GM19239 (cell line): Measurements from ENCODE around the gene UBD.

Experiments used
- DNase-seq: peaks from one replicate; pipeline ENCODE4 v3.0.0; 2011; ENCODE audit warnings: low spot score; ENCODE audit not compliant: insufficient read length
- FAIRE-seq: peaks from 2 replicates; lab custom pipeline; 2011; peaks lifted over from hg19 to GRCh38; lab: Jason Lieb, UNC

Gene UBD

DNA sequence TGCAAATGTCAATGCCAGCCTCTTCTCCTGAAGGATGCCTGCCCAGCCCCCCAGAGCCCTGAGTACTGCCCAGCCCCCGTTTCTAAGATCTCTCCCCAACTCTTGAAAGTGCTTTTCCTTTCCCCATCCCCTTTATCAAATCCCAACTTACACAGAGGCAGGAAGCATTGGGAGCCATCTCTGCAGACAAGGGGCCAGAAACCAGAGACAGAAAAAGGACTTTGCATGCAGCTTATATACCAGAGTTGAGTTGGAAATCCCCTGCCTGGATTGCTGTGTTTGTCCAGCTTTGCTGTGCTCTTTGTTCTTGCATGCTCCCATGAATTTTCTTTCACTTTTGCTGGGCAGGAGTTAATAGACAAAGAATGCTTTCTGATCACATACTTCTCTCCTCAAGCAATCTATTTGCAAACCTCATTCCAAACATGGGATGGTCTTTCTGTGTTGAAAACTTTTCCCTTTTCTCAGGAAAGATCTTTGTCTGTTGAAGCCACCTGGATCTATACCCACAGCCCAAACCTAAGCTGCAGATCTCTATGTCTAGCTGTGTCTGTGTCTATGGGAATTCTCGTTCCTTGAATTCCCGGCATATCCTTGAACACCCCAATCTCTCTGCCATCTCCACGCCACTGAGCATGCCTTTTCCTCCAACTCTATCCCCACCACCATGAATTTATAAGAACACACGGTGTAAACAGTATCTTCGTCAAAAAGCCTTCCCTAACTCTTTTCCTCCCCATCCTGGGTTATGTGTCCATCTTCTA lies at the start of gene UBD:
Gene UBD, minus strand, starts transcription at position 209 of the 764 bp plus-strand sequence. Its CDS starts 31 bp downstream, at position 178.
- no peak for DNase-seq
- FAIRE-seq, result peak; percentile 72

GRCh38 chr6:29608131-29608530 lies 48.6 kb upstream of the UBD start:
- DNase-seq (no peak), FAIRE-seq (no peak)

DNA sequence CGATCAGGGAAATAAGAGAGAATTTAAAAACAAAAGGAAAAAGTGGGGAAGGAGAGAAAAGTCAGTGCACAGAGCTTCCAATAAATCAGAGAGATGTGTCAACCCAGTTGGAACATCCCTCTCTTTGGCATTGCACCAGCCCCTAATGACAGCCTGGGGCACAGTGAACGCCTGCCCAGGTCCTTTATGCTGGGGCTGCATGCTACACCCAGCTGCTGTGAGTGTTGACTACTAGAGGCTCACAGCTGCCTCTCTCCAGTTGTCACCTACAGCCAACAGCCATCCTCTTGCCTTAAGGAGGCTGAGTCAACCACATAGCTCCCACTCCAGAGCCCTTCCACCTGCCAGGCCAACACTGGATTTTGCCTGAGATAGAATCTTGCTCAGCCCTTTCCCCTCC lies 44.4 kb upstream of the UBD start:
- FAIRE-seq (no peak), DNase-seq (no peak)

DNA sequence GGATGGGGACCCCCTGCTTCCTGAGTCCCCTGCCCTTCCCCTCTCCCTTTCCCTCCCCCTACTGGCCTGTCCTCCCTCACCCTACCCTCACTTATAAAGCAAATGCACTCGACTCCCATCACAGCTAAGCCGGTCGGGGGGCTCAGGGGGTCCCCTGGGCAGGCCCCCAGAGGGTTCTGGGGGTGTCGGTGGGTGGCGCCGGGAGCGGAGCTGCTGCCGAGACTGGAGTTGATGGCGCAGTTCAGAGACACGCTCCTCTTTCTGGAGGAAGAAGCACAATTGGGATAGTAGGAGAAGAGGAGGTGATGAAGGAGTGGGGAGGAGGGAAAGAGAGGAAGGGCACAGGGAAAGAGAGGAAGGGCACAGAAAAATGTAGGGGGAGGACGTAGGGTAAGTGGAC lies 43.9 kb upstream of the UBD start:
- FAIRE-seq, result no peak

DNA sequence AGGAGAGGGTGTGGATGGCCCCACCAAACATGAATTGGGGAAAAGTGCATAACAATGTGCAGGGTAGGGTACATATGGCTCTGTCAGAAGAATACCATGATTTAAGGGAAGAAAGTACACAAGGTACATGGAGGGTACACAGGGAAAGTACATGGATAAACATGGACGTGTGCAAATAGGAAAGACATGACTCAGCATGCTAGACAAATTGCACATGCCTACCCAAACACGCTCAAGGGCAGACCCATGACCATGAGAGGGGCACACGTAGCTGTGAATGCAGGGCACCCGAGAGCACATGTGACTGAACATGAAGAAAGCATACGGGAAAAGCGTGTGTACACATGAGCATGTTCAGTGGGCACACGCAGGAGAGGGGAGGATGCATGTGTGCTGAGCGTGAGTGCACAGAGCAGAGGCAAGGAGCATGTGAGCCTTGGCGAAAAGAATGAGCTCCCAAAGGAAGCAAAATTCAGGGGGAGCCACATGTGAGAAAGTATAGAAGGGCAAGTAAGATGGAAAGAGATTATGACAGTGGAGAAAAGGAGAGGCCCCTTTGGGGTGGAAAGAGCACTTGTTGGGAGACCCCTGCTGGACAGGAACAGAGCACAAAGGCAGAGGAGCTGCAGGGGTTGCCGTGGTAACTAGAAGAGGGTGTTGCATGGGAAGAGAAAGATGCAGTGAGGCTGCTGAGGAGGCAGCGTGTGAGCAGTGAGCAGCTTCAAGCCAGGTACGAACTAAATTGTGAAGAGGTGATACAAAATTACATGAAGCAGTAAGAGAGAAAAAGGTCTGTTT lies 43.2 kb upstream of the UBD start:
- FAIRE-seq, result no peak
- no peak for DNase-seq

More for the DNA sequence above, 43.9 kb upstream of the UBD start:
- no peak for DNase-seq

- FAIRE-seq (no peak), DNase-seq (no peak)
Measured at GRCh38 chr6:29598172-29598747, 38.7 kb upstream of the UBD start.

- no peak for FAIRE-seq
- no peak for DNase-seq
Measured at GRCh38 chr6:29597184-29597583, 37.7 kb upstream of the UBD start.

DNA sequence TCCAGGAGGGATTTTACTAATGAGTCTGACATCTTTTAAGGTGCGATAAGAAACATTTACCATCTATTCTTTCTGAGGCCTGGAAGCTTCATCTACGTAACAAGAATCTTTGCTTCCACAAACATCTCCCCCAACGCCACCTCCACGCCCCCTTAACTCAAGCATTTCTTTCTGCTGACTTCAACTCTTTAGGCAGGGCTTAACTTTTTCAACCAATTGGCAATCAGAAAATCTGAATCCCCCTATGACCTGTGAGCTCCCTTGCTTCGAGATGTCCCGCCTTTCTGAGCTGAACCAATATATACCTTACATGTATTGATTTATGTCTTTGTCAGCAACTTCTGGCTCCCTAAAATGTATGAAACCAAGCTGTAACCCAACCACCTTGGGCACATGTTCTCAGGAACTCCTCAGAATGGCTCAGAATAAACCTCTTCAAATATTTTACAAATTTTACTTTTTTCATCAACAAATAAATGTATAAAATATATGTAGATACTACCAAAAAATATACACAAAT lies 36.9 kb upstream of the UBD start:
- DNase-seq (no peak), FAIRE-seq (no peak)

DNA sequence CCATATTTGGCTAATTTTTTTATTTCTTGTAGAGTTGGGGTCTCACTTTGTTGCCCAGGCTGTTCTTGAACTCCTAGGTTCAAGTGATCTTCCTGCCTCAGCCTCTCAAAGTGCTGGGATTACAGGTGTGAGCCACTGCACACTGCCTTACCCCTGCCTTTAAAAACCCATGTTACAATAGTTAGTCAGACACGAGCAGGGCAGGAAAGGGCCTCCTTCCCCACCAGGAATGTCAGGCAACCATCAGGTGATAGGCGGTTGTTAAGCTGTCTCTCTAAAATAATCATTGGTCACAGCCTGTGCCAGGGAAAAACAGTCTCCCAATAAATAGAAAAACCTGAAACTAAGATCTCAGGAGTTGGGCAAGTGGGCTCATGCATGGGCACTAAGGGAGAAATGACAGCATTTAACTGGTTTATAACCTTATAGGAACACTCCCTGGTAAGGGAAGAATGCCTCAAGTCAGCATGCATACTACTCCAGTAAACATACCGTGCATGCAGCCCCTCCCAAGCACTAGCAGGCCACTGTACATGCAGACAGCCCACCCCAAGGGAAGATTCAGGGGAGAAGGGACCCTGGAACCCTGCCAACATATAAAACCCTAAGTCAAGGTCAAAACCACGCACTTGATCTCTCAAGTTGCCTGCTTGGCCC lies 33.8 kb upstream of the UBD start:
- no peak for FAIRE-seq

DNA sequence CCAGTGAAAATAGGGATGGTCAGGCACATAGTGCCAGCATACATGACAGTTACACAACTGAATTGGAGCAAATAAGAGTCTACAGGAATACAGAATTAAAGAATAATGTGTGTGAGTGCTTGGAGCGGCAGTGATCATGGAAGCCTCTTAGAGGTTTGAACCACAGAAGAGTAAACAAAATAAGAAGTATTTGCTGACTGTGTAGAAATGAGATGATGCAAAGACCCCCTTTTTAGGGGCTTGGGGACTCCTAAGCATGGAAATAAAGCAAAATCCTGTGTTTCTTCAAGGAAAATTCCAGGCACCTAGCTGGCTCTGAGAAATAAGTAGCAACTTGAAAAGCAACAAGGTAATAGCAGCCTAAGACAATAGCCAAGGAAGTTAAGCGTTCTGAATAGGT lies 32.1 kb upstream of the UBD start:
- FAIRE-seq (no peak), DNase-seq (no peak)

More for the DNA sequence above, 33.8 kb upstream of the UBD start:
- no peak for DNase-seq

- DNase-seq (no peak), FAIRE-seq (no peak)
Measured at GRCh38 chr6:29590218-29590808, 30.8 kb upstream of the UBD start.

DNA sequence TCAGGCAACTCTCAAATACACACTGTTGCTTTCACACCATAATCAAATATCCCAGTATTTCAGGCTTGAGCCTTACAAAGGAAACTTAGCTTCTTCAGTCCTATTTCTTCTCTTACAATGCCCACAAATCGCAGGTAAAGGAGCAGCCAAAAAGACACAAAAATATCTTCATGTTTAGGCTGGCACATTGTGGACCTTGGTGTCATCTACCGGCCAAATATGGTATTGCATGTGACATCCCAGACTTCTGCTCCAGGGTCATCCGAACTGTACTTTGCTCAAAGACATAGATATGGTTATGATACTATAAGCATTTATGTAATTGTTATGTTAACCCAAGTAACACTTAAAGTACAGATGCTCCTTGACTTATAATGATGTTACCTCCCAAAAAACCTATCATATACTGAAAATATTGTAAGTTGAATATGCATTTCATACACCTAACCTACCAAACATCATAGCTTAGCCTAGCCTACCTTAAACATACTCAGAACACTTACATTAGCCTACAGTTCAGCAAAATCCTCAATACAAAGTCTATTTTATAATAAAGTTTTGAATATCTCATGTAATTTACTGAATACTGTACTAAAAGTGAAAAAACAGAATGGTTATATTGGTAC lies 30.0 kb upstream of the UBD start:
- peak; percentile 77 for FAIRE-seq
- DNase-seq, result peak; percentile 46

- DNase-seq (no peak), FAIRE-seq (no peak)
Measured at GRCh38 chr6:29584821-29585220, 25.3 kb upstream of the UBD start, which contains the start of gene OR2H2. Gene OR2H2, plus strand, starts transcription at chr6:29585121. Its CDS starts 2,824 bp downstream, at chr6:29587945.

- DNase-seq (no peak), FAIRE-seq (no peak)
Measured at GRCh38 chr6:29577544-29577943, 18.0 kb upstream of the UBD start.

DNA sequence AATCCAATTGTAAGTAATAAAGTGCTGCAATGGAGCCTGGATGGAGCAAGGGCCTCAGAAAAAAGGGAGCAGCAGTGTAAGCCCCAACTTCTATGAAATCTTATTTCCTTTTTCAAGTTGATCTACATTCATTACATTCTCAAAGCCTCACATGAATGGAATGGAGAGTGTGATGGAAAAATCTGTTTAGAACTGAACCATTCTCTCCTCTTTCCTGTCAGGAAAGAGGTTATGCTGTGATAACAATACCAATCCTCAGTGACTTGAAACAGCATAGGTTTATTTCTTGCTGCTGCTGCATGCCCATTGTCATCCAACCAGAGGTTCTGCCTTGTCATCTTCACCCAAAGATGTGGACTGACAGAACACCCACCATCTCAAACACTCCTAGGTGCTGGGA lies 16.5 kb upstream of the UBD start:
- FAIRE-seq (no peak), DNase-seq (no peak)

DNA sequence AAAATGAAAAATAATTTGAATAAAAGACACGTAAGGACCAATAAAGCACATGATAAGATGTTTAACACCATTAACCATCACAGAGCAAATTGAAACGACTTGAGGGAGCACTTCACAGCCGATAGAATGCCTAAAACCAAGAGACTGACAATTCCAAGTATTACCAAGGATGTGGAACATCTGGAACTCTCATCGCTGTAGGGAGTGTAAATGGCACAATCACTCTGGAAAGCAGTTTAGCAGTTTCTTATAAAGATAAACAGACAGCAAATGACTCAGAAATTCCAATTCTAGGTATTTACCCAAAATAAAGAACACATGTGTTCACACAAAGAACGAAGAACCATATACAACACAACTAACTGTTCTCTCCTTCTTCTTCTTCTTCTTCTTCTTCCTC lies 8.5 kb upstream of the UBD start:
- DNase-seq, result no peak
- no peak for FAIRE-seq

GRCh38 chr6:29567541-29567940 lies 8.0 kb upstream of the UBD start:
- no peak for FAIRE-seq
- DNase-seq, result no peak

DNA sequence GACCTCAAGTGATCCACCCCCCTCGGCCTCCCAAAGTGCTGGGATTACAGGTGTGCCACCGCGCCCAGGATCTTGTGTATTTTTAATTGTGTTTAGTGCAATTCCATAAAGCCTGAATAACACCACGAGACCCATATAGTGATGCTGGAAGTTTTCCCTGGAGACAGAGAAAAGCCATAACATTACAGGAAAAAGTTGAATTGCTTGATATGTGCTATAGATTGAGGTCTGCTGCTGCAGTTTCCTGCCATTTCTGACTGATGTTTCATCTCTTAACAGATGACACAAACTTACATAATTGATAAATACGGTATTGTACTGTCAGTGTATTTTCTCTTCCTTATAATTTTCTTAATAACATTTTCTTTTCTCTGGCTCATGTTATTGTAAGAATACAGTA lies 7.3 kb upstream of the UBD start:
- no peak for FAIRE-seq
- DNase-seq, result no peak

DNA sequence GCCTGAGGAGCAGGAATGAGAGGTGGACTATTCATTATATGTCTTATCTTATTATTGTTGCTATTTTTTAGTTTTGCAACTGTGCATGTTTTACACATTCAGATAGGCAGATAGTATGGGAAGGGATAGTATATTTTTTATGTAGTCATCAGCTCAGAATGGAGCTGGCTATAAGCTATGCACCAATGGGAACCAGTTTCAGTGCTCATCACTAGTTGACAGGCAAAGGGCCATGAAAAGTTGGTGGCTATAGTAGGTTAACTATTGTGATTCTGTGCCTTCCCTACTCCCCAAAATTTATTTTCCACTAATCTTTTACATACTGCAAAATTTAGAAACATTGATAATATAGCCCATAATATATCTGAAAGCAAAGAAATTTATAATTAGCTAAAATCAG lies 5.3 kb upstream of the UBD start:
- no peak for FAIRE-seq
- DNase-seq, result no peak
